GM18517 (cell line): ENCODE data around the gene ZNF705A.
"Not testable (repeated sequence)": the region's sequence is repeated elsewhere in the genome, so short reads cannot be mapped to it uniquely, and the experiment has no call there.

ENCODE experiments used
- ATAC-seq: cut with Tn5 transposase; IDR thresholded peaks from one replicate; pipeline ENCODE4 v1.9.1; 2021; ENCODE audit warnings: mild to moderate bottlenecking, moderate library complexity; ENCODE audit not compliant: unreplicated experiment

ZNF705A gene

GRCh38 chr12:8183346-8183745 is 26.5 kb downstream of the ZNF705A start:
- ATAC-seq: not testable (repeated sequence)

GRCh38 chr12:8184206-8184605 is 27.4 kb downstream of the ZNF705A start:
- ATAC-seq: not testable (repeated sequence)

GRCh38 chr12:8188088-8188487 is 31.3 kb downstream of the ZNF705A start:
- ATAC-seq: not testable (repeated sequence)

- not testable (repeated sequence) for ATAC-seq
These were observed 41.0 kb downstream of the ZNF705A start for GRCh38 chr12:8197685-8198308.

- not testable (repeated sequence) for ATAC-seq
These were observed 62.0 kb downstream of the ZNF705A start for GRCh38 chr12:8218711-8219382.

- ATAC-seq: not testable (repeated sequence)
These were observed 64.6 kb downstream of the ZNF705A start for GRCh38 chr12:8221375-8221774.

- ATAC-seq: not testable (repeated sequence)
These were observed 65.0 kb downstream of the ZNF705A start for GRCh38 chr12:8221844-8222243.

GRCh38 chr12:8222303-8222702 is 65.5 kb downstream of the ZNF705A start:
- ATAC-seq: not testable (repeated sequence)

- ATAC-seq: not testable (repeated sequence)
These were observed 66.8 kb downstream of the ZNF705A start for GRCh38 chr12:8223646-8224045.

GRCh38 chr12:8224782-8225181 is 68.0 kb downstream of the ZNF705A start:
- ATAC-seq: not testable (repeated sequence)

GRCh38 chr12:8226355-8226754 is 69.5 kb downstream of the ZNF705A start:
- no peak for ATAC-seq

GRCh38 chr12:8226992-8227731 is 70.3 kb downstream of the ZNF705A start, which contains the start of gene FAM90A1:
FAM90A1 (minus strand) TSS chr12:8227618; CDS start chr12:8224832, 2,786 bp downstream.
- not testable (repeated sequence) for ATAC-seq

GRCh38 chr12:8227732-8228077 is 70.9 kb downstream of the ZNF705A start:
- not testable (repeated sequence) for ATAC-seq

GRCh38 chr12:8228607-8229006 is 71.8 kb downstream of the ZNF705A start:
- not testable (repeated sequence) for ATAC-seq

GRCh38 chr12:8229486-8229885 is 72.7 kb downstream of the ZNF705A start:
- not testable (repeated sequence) for ATAC-seq
